DND-41 (cell line): Measurements from ENCODE around the gene ZNF536.

Experiments
- CTCF ChIP-seq: IDR thresholded peaks from 2 replicates; pipeline ENCODE4 v1.5.1; 2012; ENCODE audit warnings: borderline replicate concordance, low read length, moderate library complexity, mild to moderate bottlenecking; ENCODE audit not compliant: poor library complexity, severe bottlenecking; ENCODE audit errors: extremely low read depth
- EZH2 ChIP-seq: IDR thresholded peaks from 3 replicates; pipeline ENCODE4 v1.6.1; 2012; ENCODE audit warnings: borderline replicate concordance, low read depth, mild to moderate bottlenecking, moderate library complexity, low read length, inconsistent platforms; ENCODE audit not compliant: severe bottlenecking

GRCh38 chr19:30388327-30388726 lies 16.1 kb downstream of the ZNF536 start:
- TF ChIP-seq CTCF (no peak), EZH2 (no peak)
